HepG2 (cell line): Measurements from ENCODE around the gene RNH1. TPM values are rescaled to one million over a fixed set of nuclear protein-coding genes. Genes with fewer than 3 reads are reported as not detected.

Source experiments
- AHR ChIP-seq: IDR thresholded peaks from 2 replicates; pipeline ENCODE4 v1.6.1; 2018; ENCODE audit warnings: missing genetic modification reagents, missing compliant biosample characterization
- MED1 ChIP-seq: sonication (generic); formaldehyde crosslinking; IDR thresholded peaks from 2 replicates; pipeline ENCODE4 v1.4.0; 2020; ENCODE audit warnings: missing genetic modification reagents
- PHF21A ChIP-seq: sonication (generic); formaldehyde crosslinking; IDR thresholded peaks from 2 replicates; pipeline ENCODE4 v1.5.0; 2020; ENCODE audit warnings: mild to moderate bottlenecking, missing genetic modification reagents
- RAD21 ChIP-seq: fragments of 450-650 bp; formaldehyde crosslinking; IDR thresholded peaks from 2 replicates; pipeline ENCODE4 v1.5.0; 2020; ENCODE audit warnings: mild to moderate bottlenecking
- REXO4 ChIP-seq: sonication (generic); formaldehyde crosslinking; IDR thresholded peaks from 2 replicates; pipeline ENCODE4 v1.8.0; 2022; ENCODE audit warnings: missing genetic modification reagents, mild to moderate bottlenecking, borderline replicate concordance
- YY1 ChIP-seq: IDR thresholded peaks from 2 replicates; pipeline ENCODE4 v1.6.1; 2011; ENCODE audit warnings: low read length, low read depth, moderate library complexity, mild to moderate bottlenecking; ENCODE audit not compliant: insufficient read depth, insufficient replicate concordance
- ZNF367 ChIP-seq: sonication (generic); formaldehyde crosslinking; IDR thresholded peaks from 2 replicates; pipeline ENCODE4 v1.4.0; 2020; ENCODE audit warnings: missing genetic modification reagents, borderline replicate concordance
- polyA plus RNA-seq, 8 experiments: library from polyadenylated mRNA; depleted of rRNA in 3 of 8; stranded (reverse) in 7 of 8; unstranded in 1 of 8; fragments of >200 nt; fragmentation: Illumina TruSeq in 4 of 8; extraction: Trizol in 4 of 8; gene quantifications; 2 replicates each; pipeline versions ENCODE4 v1.2.1 to v1.2.3, GENCODE V29; 2011 to 2016; ENCODE audit warnings: low read depth in 4 of 8, missing spikeins in 1 of 8, mixed read lengths in 1 of 8; ENCODE audit not compliant: insufficient read depth in 1 of 8
- total RNA-seq, 5 experiments: library from RNA; depleted of rRNA; stranded (reverse); fragments of >200 nt; fragmentation: Illumina TruSeq; extraction: Trizol; gene quantifications; 2 replicates each; pipeline ENCODE4 v1.2.3, GENCODE V29; 2016; ENCODE audit warnings: low read depth in 1 of 5
- TF ChIP-seq, protein P1 (sequence below): sonication (generic); formaldehyde crosslinking; IDR thresholded peaks from 2 replicates; pipeline ENCODE4 v1.9.0; 2022; ENCODE audit warnings: missing genetic modification reagents, mild to moderate bottlenecking, borderline replicate concordance
- TF ChIP-seq, protein P2 (sequence below): sonication (generic); formaldehyde crosslinking; IDR thresholded peaks from 2 replicates; pipeline ENCODE4 v1.4.0; 2020; ENCODE audit warnings: missing genetic modification reagents
- TF ChIP-seq, protein P3 (sequence below): sonication (generic); formaldehyde crosslinking; IDR thresholded peaks from 2 replicates; pipeline ENCODE4 v1.4.0; 2020; ENCODE audit warnings: mild to moderate bottlenecking, missing genetic modification reagents, borderline replicate concordance
- TF ChIP-seq, protein P4 (sequence below): sonication (generic); formaldehyde crosslinking; IDR thresholded peaks from 2 replicates; pipeline ENCODE4 v1.4.0; 2020; ENCODE audit warnings: mild to moderate bottlenecking, missing genetic modification reagents

RNH1 gene
- total and polyA plus RNA-seq, 2 of the 13 experiments (the other 11 are each of a cell fraction or from before 2014, with no cell fraction given), result 36.0 to 74.1 TPM

DNA sequence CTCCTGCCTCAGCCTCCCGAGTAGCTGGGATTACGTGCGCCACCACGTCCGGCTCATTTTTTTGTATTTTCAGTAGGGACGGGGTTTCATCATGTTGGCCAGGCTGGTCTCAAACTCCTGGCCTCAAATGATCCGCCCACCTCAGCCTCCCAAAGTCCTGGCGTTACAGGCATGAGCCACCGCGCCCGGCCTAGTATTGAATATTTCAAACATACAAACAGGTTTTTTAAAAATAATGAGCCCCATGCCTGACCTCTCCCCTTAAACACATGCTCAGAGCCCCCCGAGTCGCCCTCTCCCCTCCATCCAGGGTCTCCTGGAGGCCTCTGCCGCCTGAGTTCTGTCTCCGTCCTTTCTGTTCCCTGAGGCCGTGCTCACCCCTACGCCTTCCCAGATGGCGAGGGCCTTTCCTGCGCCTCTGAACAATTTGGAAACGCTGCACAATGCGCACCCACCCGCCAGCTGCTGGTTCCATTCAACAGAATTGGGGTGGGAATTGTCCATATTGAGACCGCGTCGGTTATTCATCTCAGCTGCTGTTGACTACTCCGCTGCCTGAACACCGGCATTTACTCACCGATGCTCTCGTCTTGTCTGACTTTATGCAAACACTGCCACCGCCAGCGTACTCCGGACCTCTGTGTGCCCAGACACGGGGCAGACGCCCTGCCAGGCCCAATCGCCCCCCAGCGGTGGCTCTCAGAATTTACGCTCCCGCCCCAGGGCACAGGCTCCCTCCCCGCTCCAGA is 13.6 kb upstream of the RNH1 start (continued):
- TF ChIP-seq, protein P1, sequence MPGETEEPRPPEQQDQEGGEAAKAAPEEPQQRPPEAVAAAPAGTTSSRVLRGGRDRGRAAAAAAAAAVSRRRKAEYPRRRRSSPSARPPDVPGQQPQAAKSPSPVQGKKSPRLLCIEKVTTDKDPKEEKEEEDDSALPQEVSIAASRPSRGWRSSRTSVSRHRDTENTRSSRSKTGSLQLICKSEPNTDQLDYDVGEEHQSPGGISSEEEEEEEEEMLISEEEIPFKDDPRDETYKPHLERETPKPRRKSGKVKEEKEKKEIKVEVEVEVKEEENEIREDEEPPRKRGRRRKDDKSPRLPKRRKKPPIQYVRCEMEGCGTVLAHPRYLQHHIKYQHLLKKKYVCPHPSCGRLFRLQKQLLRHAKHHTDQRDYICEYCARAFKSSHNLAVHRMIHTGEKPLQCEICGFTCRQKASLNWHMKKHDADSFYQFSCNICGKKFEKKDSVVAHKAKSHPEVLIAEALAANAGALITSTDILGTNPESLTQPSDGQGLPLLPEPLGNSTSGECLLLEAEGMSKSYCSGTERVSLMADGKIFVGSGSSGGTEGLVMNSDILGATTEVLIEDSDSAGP (CRISPR knock-in tag), result peak; percentile 45; the same call in 1 of the 2 replicates
- TF ChIP-seq REXO4 (no peak), RAD21 (peak; percentile 28; the same call in 1 of the 2 replicates), ZNF367 (no peak), MED1 (CRISPR knock-in tag) (0 out of 2 replicates have a peak, but pooled peaks have one; percentile 22), YY1 (no peak), AHR (CRISPR knock-in tag) (peak; percentile 26; the same call in 1 of the 2 replicates), PHF21A (CRISPR knock-in tag) (peak; percentile 20; the same call in 1 of the 2 replicates)
- TF ChIP-seq, protein P2, sequence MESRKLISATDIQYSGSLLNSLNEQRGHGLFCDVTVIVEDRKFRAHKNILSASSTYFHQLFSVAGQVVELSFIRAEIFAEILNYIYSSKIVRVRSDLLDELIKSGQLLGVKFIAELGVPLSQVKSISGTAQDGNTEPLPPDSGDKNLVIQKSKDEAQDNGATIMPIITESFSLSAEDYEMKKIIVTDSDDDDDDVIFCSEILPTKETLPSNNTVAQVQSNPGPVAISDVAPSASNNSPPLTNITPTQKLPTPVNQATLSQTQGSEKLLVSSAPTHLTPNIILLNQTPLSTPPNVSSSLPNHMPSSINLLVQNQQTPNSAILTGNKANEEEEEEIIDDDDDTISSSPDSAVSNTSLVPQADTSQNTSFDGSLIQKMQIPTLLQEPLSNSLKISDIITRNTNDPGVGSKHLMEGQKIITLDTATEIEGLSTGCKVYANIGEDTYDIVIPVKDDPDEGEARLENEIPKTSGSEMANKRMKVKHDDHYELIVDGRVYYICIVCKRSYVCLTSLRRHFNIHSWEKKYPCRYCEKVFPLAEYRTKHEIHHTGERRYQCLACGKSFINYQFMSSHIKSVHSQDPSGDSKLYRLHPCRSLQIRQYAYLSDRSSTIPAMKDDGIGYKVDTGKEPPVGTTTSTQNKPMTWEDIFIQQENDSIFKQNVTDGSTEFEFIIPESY (CRISPR knock-in tag), result peak; percentile 87
- TF ChIP-seq, protein P3, sequence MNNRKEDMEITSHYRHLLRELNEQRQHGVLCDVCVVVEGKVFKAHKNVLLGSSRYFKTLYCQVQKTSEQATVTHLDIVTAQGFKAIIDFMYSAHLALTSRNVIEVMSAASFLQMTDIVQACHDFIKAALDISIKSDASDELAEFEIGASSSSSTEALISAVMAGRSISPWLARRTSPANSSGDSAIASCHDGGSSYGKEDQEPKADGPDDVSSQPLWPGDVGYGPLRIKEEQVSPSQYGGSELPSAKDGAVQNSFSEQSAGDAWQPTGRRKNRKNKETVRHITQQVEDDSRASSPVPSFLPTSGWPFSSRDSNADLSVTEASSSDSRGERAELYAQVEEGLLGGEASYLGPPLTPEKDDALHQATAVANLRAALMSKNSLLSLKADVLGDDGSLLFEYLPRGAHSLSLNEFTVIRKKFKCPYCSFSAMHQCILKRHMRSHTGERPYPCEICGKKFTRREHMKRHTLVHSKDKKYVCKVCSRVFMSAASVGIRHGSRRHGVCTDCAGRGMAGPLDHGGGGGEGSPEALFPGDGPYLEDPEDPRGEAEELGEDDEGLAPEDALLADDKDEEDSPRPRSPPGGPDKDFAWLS (CRISPR knock-in tag), result no peak
- TF ChIP-seq, protein P4, sequence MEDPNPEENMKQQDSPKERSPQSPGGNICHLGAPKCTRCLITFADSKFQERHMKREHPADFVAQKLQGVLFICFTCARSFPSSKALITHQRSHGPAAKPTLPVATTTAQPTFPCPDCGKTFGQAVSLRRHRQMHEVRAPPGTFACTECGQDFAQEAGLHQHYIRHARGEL (CRISPR knock-in tag), result no peak
